Testis (tissue), 2 donors: ENCODE results near the gene SLC15A5.

Source experiments
- CTCF ChIP-seq, 3 experiments: fragments of 450-650 bp in 2 of 3; fragments of 200-600 bp in 1 of 3; sonication (generic) in 1 of 3; IDR thresholded peaks; one replicate each; pipeline ENCODE4 v1.5.1; 2016 to 2019; ENCODE audit warnings: antibody characterized with exemption in 3 of 3, mild to moderate bottlenecking in 2 of 3, moderate library complexity in 1 of 3
- POLR2A ChIP-seq: fragments of 450-650 bp; IDR thresholded peaks from one replicate; pipeline ENCODE4 v1.6.1; 2017; ENCODE audit warnings: antibody characterized with exemption, mild to moderate bottlenecking, moderate library complexity

GRCh38 chr12:16148938-16149337, 128.5 kb downstream of the SLC15A5 start:
- TF ChIP-seq CTCF (IDR thresholded peaks at IDR 0.05) (no peak), POLR2A (no peak)
